ENCODE results near the gene ANKRD22.
"Not testable (repeated sequence)": the region's sequence is repeated elsewhere in the genome, so short reads cannot be mapped to it uniquely, and the experiment has no call there.

- not testable (repeated sequence) for TF ChIP-seq CTCF, EP300 (IDR thresholded peaks at IDR 0.05)
These were observed 14.0 kb downstream of the ANKRD22 start for GRCh38 chr10:88837632-88838031.

All from upper lobe of left lung (tissue), 4 donors.